ENCODE data around the gene HOXB13. TPM values are rescaled to one million over a fixed set of nuclear protein-coding genes. Genes with fewer than 3 reads are reported as not detected.

The HOXB13 gene
- total RNA-seq, 6 donors from 2014 or later: not detected

DNA sequence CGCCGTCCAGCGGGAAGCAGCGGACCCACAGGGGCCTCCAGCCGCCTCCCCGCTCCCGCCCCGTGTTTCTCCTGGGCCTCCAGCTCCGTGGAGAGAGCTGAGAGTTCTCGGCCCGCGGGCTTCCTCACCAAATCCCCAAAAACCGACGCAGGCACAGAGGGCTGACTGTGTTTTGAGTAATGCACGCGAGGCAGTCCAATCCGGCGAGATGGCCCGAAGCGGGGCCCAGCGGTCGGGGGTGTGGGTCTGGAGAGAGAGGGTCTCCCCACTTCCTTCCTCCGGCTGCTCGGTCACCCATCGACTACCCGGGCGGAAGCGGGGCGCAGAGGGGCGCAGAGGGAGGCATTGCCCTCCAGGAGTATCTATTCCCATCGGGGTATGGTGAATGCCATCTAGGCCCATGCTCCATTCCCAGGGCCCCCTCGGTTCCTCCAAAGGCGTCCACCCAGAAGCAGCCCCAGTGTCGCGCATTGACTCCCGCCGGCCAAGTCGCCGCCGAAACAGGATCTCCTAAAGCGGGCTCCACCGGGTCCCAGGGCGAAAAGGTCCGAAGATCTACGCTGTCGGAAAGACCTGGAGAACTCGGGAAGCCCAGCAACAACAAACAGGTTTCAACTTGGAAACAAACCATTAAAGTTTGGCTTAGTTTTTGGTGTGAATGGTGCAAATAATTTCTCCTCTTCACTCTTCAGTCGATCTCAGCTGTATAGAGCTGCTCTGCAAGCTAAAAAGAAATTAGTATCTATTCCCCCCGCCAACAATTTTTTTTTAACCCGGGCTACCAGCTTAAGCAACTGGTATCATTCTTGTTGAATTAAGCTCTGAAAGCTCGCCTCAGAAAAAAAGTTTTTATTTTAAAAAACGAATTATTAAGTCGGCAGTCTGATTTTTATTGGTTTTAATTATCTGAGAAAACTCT lies 19.2 kb upstream of the HOXB13 start:
- Histone ChIP-seq H3K4me3 (no peak overlapping the region), H3K27ac (no peak overlapping the region), H3K4me1 (peaks cover 0 to 14% (median 1%) of the 10 kb centered on the region in 4 donors), H3K27me3 (peaks cover 3 to 87% (median 51%) of the 10 kb centered on the region in 4 donors), H3K9me3 (no peaks in the 10 kb centered on the region), H3K36me3 (no peaks in the 10 kb centered on the region)
- 14% methylated on average over 12 to 37 of the region's 53 CpGs for WGBS, 2 donors
- ATAC-seq (ENCODE audit: low FRiP score in 2 of 2) (peak in 1 of 2 donors; percentile 17), DNase-seq (peak in 1 of 2 donors; percentile 82)
- TF ChIP-seq POLR2A (IDR thresholded peaks at IDR 0.05) (no peak), EP300 (IDR thresholded peaks at IDR 0.05) (no peak), POLR2AphosphoS5 (IDR thresholded peaks at IDR 0.05) (no peak)
- TF ChIP-seq, protein P1, sequence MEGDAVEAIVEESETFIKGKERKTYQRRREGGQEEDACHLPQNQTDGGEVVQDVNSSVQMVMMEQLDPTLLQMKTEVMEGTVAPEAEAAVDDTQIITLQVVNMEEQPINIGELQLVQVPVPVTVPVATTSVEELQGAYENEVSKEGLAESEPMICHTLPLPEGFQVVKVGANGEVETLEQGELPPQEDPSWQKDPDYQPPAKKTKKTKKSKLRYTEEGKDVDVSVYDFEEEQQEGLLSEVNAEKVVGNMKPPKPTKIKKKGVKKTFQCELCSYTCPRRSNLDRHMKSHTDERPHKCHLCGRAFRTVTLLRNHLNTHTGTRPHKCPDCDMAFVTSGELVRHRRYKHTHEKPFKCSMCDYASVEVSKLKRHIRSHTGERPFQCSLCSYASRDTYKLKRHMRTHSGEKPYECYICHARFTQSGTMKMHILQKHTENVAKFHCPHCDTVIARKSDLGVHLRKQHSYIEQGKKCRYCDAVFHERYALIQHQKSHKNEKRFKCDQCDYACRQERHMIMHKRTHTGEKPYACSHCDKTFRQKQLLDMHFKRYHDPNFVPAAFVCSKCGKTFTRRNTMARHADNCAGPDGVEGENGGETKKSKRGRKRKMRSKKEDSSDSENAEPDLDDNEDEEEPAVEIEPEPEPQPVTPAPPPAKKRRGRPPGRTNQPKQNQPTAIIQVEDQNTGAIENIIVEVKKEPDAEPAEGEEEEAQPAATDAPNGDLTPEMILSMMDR (IDR thresholded peaks at IDR 0.05): no peak

DNA sequence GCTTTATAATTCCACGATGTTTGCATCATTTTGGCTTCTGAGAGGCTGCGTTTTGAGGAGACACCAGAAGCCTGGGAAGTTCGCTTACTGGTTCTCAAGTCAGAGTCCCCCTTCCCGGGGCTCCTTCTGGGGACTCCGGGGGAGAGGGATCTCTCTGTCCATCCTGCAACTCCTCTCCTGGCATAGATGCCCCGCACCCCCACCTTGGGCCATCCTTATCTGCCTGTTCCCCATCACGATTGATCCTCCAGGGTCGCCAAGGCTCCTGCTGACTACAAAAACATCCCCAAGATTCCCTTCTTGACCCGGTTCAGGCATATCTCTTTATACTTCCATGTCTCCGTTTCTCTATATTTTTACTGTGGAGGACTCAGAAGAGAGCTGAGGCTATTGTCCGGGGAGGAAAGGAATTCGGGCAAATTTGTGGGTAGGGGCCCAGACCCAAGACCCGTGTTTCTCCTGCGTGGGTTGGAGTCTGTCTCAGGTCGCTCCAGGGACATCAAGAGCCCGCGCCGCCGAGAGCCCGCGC lies 18.4 kb upstream of the HOXB13 start:
- no peak for DNase-seq

GRCh38 chr17:48745381-48746275 lies 17.1 kb upstream of the HOXB13 start:
- no peak for TF ChIP-seq POLR2AphosphoS5 (IDR thresholded peaks at IDR 0.05)
- TF ChIP-seq, protein P1 (IDR thresholded peaks at IDR 0.05): no peak
- no peak for TF ChIP-seq EP300 (IDR thresholded peaks at IDR 0.05)
- no peak for TF ChIP-seq POLR2A (IDR thresholded peaks at IDR 0.05)
- Histone ChIP-seq H3K9me3 (no peaks in the 10 kb centered on the region), H3K4me1 (peaks cover 0 to 14% (median 1%) of the 10 kb centered on the region in 4 donors), H3K4me3 (no peak overlapping the region), H3K36me3 (no peaks in the 10 kb centered on the region), H3K27me3 (peaks cover 2 to 83% (median 42%) of the 10 kb centered on the region in 4 donors), H3K27ac (no peak overlapping the region)
- DNase-seq (no peak), ATAC-seq (ENCODE audit: low FRiP score in 2 of 2) (no peak)
- 17 to 20% methylated on average over 10 to 12 of the region's 12 CpGs for WGBS, 2 donors

More for the DNA sequence above, 18.4 kb upstream of the HOXB13 start:
- peaks cover 0 to 14% (median 1%) of the 10 kb centered on the region in 4 donors for H3K4me1 ChIP-seq
- ATAC-seq (ENCODE audit: low FRiP score in 2 of 2): no peak
- H3K27me3 ChIP-seq: peaks cover 2 to 85% (median 46%) of the 10 kb centered on the region in 4 donors
- H3K9me3 ChIP-seq: no peaks in the 10 kb centered on the region
- H3K4me3 ChIP-seq: no peak overlapping the region
- WGBS, 2 donors: 6% methylated on average over 15 to 21 of the region's 21 CpGs
- TF ChIP-seq POLR2AphosphoS5 (IDR thresholded peaks at IDR 0.05) (no peak), EP300 (IDR thresholded peaks at IDR 0.05) (no peak), POLR2A (IDR thresholded peaks at IDR 0.05) (no peak)
- TF ChIP-seq, protein P1 (IDR thresholded peaks at IDR 0.05): no peak
- H3K27ac ChIP-seq: no peak overlapping the region
- H3K36me3 ChIP-seq: no peaks in the 10 kb centered on the region

- ATAC-seq (ENCODE audit: low FRiP score in 2 of 2) (no peak), DNase-seq (no peak)
- no peak for TF ChIP-seq POLR2A (IDR thresholded peaks at IDR 0.05)
- no peak for TF ChIP-seq EP300 (IDR thresholded peaks at IDR 0.05)
- H3K9me3 ChIP-seq: peaks cover 0 to 3% (median 0%) of the 10 kb centered on the region in 4 donors
- H3K27me3 ChIP-seq: peaks cover 0 to 70% (median 25%) of the 10 kb centered on the region in 4 donors
- H3K4me3 ChIP-seq: no peak overlapping the region
- H3K27ac ChIP-seq: no peak overlapping the region
- H3K4me1 ChIP-seq: peaks cover 0 to 7% (median 2%) of the 10 kb centered on the region in 4 donors
- no peaks in the 10 kb centered on the region for H3K36me3 ChIP-seq
Measured at GRCh38 chr17:48740537-48740936, 12.0 kb upstream of the HOXB13 start.

Data from upper lobe of left lung (tissue), 6 donors.